ENCODE results near the gene CLIP2. TPM values are rescaled to one million over a fixed set of nuclear protein-coding genes. Genes with fewer than 3 reads are reported as not detected.

CLIP2 gene
- polyA plus RNA-seq = 25.7 and 38.9 TPM in 2 replicates
- 130 and 161 TPM in 2 replicates for polyA minus RNA-seq

- Histone ChIP-seq H3K27me3 (ENCODE audit: insufficient read depth, low read depth, low read length) (no peaks in the 10 kb centered on the region), H3K4me2 (ENCODE audit: low read length) (peak within 1 kb of the TSS; percentile 99), H3K9me2 (ENCODE audit: insufficient read depth, low read length) (no peaks in the 10 kb centered on the region), H3K79me2 (replicated peaks; ENCODE audit: insufficient read depth, low read length) (peaks cover 52% of the 10 kb centered on the region), H4K20me1 (ENCODE audit: insufficient read depth) (peaks cover 23% of the 10 kb centered on the region), H3K27ac (ENCODE audit: low read length) (peak within 1 kb of the TSS; percentile 71), H2AFZ (ENCODE audit: low read depth, low read length) (peak within 1 kb of the TSS; percentile 83), H3K36me3 (ENCODE audit: insufficient read depth, low read length) (no peaks in the 10 kb centered on the region), H3K9ac (ENCODE audit: low read length) (peak within 1 kb of the TSS; percentile 93), H3K9me3 (ENCODE audit: low read length) (no peaks in the 10 kb centered on the region), H3F3A (ENCODE audit: insufficient read depth, low read length, poor library complexity, severe bottlenecking) (no peaks in the 10 kb centered on the region), H3K4me3 (ENCODE audit: low read length) (peak within 1 kb of the TSS; percentile 98)
- TF ChIP-seq RAD21 (conservative IDR thresholded peaks at IDR 0.05) (no peak), POLR2AphosphoS5 (IDR thresholded peaks at IDR 0.05) (peak; percentile 73), TAF1 (IDR thresholded peaks at IDR 0.05; ENCODE audit: low read depth) (peak; percentile 24), EZH2 (IDR thresholded peaks at IDR 0.05; ENCODE audit: borderline replicate concordance, insufficient read depth, low read length, poor library complexity, severe bottlenecking) (no peak), EP300 (conservative IDR thresholded peaks at IDR 0.05; ENCODE audit: poor library complexity, severe bottlenecking) (no peak), MXI1 (conservative IDR thresholded peaks at IDR 0.05; ENCODE audit: poor library complexity, severe bottlenecking) (peak; percentile 56), SMC3 (conservative IDR thresholded peaks at IDR 0.05; ENCODE audit: poor library complexity) (peak; percentile 37)
Measured at GRCh38 chr7:74289018-74289658, at the start of gene CLIP2. TSS of gene CLIP2 (plus strand) at chr7:74289407. CDS start at chr7:74317547, 28,140 bp downstream.

GRCh38 chr7:74240482-74240881 lies 48.7 kb upstream of the CLIP2 start:
- H3K9me2 ChIP-seq (ENCODE audit: insufficient read depth, low read length) = no peaks in the 10 kb centered on the region
- no peaks in the 10 kb centered on the region for H3F3A ChIP-seq (ENCODE audit: insufficient read depth, low read length, poor library complexity, severe bottlenecking)
- H3K27ac ChIP-seq (ENCODE audit: low read length) = no peak overlapping the region
- H3K9ac ChIP-seq (ENCODE audit: low read length) = no peak overlapping the region
- H3K4me3 ChIP-seq (ENCODE audit: low read length) = no peak overlapping the region
- H3K79me2 ChIP-seq (replicated peaks; ENCODE audit: insufficient read depth, low read length) = no peaks in the 10 kb centered on the region
- no peak overlapping the region for H3K4me2 ChIP-seq (ENCODE audit: low read length)
- no peak overlapping the region for H2AFZ ChIP-seq (ENCODE audit: low read depth, low read length)
- no peaks in the 10 kb centered on the region for H3K9me3 ChIP-seq (ENCODE audit: low read length)
- no peaks in the 10 kb centered on the region for H3K36me3 ChIP-seq (ENCODE audit: insufficient read depth, low read length)
- no peaks in the 10 kb centered on the region for H4K20me1 ChIP-seq (ENCODE audit: insufficient read depth)
- TF ChIP-seq REST (IDR thresholded peaks at IDR 0.05; ENCODE audit: borderline replicate concordance) (no peak), CTCF (IDR thresholded peaks at IDR 0.05; ENCODE audit: poor library complexity, severe bottlenecking) (no peak), MXI1 (conservative IDR thresholded peaks at IDR 0.05; ENCODE audit: poor library complexity, severe bottlenecking) (no peak), TAF1 (IDR thresholded peaks at IDR 0.05; ENCODE audit: low read depth) (no peak), POLR2AphosphoS5 (IDR thresholded peaks at IDR 0.05) (no peak), SMC3 (conservative IDR thresholded peaks at IDR 0.05; ENCODE audit: poor library complexity) (no peak), EZH2 (IDR thresholded peaks at IDR 0.05; ENCODE audit: borderline replicate concordance, insufficient read depth, low read length, poor library complexity, severe bottlenecking) (no peak), RAD21 (conservative IDR thresholded peaks at IDR 0.05) (no peak), EP300 (conservative IDR thresholded peaks at IDR 0.05; ENCODE audit: poor library complexity, severe bottlenecking) (no peak)
- H3K27me3 ChIP-seq (ENCODE audit: insufficient read depth, low read depth, low read length) = no peaks in the 10 kb centered on the region

Data from neural cell (in vitro differentiated cells).